HepG2 (cell line): Measurements from ENCODE around the gene CBFA2T2. TPM values are rescaled to one million over a fixed set of nuclear protein-coding genes. Genes with fewer than 3 reads are reported as not detected.

Source experiments
- ATAC-seq: fragments of 200-7000 bp; cut with Tn5 transposase; 3 replicates; pipeline ENCODE4 v1.9.1; 2020; ENCODE audit warnings: mild to moderate bottlenecking, moderate library complexity
- BruUV-seq: library from RNA; stranded (reverse); fragments of 400-500 nt; replicated peaks from 2 replicates; lab custom pipeline; 2021; lab: Mats Ljungman, UMichigan
- CTCF ChIA-PET: fragments of 300-600 bp; formaldehyde crosslinking; extraction: SDS; loops from one replicate; lab custom pipeline; 2021; ENCODE audit warnings: low total read pairs, inconsistent platforms, low intra/inter-chr PET ratio; lab: Yijun Ruan, JAX
- POLR2A ChIA-PET: fragments of 350-600 bp; sonication (Branson Sonifier 250); formaldehyde crosslinking; loops from one replicate; lab custom pipeline; 2020; ENCODE audit warnings: antibody characterized with exemption, inconsistent platforms; lab: Yijun Ruan, JAX
- DNase-seq: peaks from one replicate; pipeline ENCODE4 v3.0.0-alpha.2; 2015; ENCODE audit warnings: low spot score
- FAIRE-seq: peaks from 3 replicates; lab custom pipeline; 2011; peaks lifted over from hg19 to GRCh38; lab: Jason Lieb, UNC
- H2AFZ ChIP-seq: one replicate; pipeline ENCODE4 v1.6.1; 2011; ENCODE audit warnings: low read length, inconsistent platforms
- H3K27ac ChIP-seq: fragments of 300-600 bp; 3 replicates; pipeline ENCODE4 v1.8.0; 2011; ENCODE audit warnings: mixed run types, mild to moderate bottlenecking, mixed read lengths, low read length, inconsistent platforms; ENCODE audit not compliant: insufficient read depth; ENCODE audit errors: extremely low read length
- H3K27me3 ChIP-seq, 2 experiments: fragments of 200-600 bp in 1 of 2; 2 replicates in 1 of 2; 3 replicates in 1 of 2; pipeline versions ENCODE4 v1.6.0 to v1.8.0; 2011; ENCODE audit warnings: low read length in 2 of 2, mild to moderate bottlenecking in 2 of 2, moderate library complexity in 2 of 2, inconsistent platforms in 1 of 2; ENCODE audit not compliant: insufficient read depth in 2 of 2, control insufficient read depth in 1 of 2
- H3K36me3 ChIP-seq, 2 experiments: fragments of 200-600 bp in 1 of 2; replicated peaks in 1 of 2; 2 replicates in 1 of 2; 3 replicates in 1 of 2; pipeline versions ENCODE4 v1.5.1 to v1.8.0; 2011; ENCODE audit warnings: low read length in 2 of 2, inconsistent platforms in 1 of 2; ENCODE audit not compliant: insufficient read depth in 2 of 2, control insufficient read depth in 1 of 2
- H3K4me1 ChIP-seq: 2 replicates; pipeline ENCODE4 v1.5.1; 2012; ENCODE audit warnings: low read length, inconsistent platforms; ENCODE audit not compliant: insufficient read depth
- H3K4me2 ChIP-seq: 2 replicates; pipeline ENCODE4 v1.6.0; 2011; ENCODE audit warnings: low read depth, low read length, inconsistent platforms
- H3K4me3 ChIP-seq, 3 experiments: fragments of 200-600 bp in 1 of 3; sonication (generic), shearing (Covaris generic) in 1 of 3; replicated peaks in 1 of 3; 2 replicates each; pipeline ENCODE4 v1.5.1; 2011 to 2016; ENCODE audit warnings: low read length in 3 of 3, inconsistent platforms in 2 of 3, low read depth in 2 of 3, mild to moderate bottlenecking in 2 of 3, control low read depth in 1 of 3, mixed read lengths in 1 of 3; ENCODE audit not compliant: insufficient read depth in 1 of 3
- H3K79me2 ChIP-seq: one replicate; pipeline ENCODE4 v1.6.1; 2011; ENCODE audit warnings: low read length, inconsistent platforms; ENCODE audit not compliant: insufficient read depth
- H3K9ac ChIP-seq: 2 replicates; pipeline ENCODE4 v1.6.0; 2011; ENCODE audit warnings: mild to moderate bottlenecking, low read depth, low read length, inconsistent platforms; ENCODE audit not compliant: insufficient read depth
- H3K9me3 ChIP-seq: 2 replicates; pipeline ENCODE4 v1.5.1; 2012; ENCODE audit warnings: mild to moderate bottlenecking, low read length
- H4K20me1 ChIP-seq: 2 replicates; pipeline ENCODE4 v1.6.0; 2011; ENCODE audit warnings: inconsistent platforms, mild to moderate bottlenecking, low read length, moderate library complexity; ENCODE audit not compliant: insufficient read depth
- EZH2 ChIP-seq: conservative IDR thresholded peaks from 2 replicates; pipeline ENCODE4 v1.6.1; 2012; ENCODE audit warnings: mild to moderate bottlenecking, low read depth, low read length, moderate library complexity
- ISX ChIP-seq: sonication (generic); formaldehyde crosslinking; conservative IDR thresholded peaks from 2 replicates; pipeline ENCODE4 v1.5.0; 2020; ENCODE audit warnings: missing genetic modification reagents
- NCOA5 ChIP-seq: sonication (generic); formaldehyde crosslinking; IDR thresholded peaks from 2 replicates; pipeline ENCODE4 v1.4.0; 2020; ENCODE audit warnings: missing genetic modification reagents
- RBAK ChIP-seq: sonication (generic); formaldehyde crosslinking; IDR thresholded peaks from 2 replicates; pipeline ENCODE4 v1.5.1; 2020; ENCODE audit warnings: mild to moderate bottlenecking, missing genetic modification reagents
- RFXAP ChIP-seq: sonication (generic); formaldehyde crosslinking; IDR thresholded peaks from 2 replicates; pipeline ENCODE4 v1.4.0; 2020; ENCODE audit warnings: missing genetic modification reagents, borderline replicate concordance
- SIN3A ChIP-seq: IDR thresholded peaks from 2 replicates; pipeline ENCODE4 v1.6.1; 2011; ENCODE audit warnings: low read depth, mild to moderate bottlenecking, control low read depth, low read length, borderline replicate concordance
- THYN1 ChIP-seq: sonication (generic); formaldehyde crosslinking; IDR thresholded peaks from 2 replicates; pipeline ENCODE4 v1.8.1; 2023; ENCODE audit warnings: low read depth, mild to moderate bottlenecking, moderate library complexity, missing genetic modification reagents, borderline replicate concordance
- ZMYM4 ChIP-seq: sonication (generic); formaldehyde crosslinking; IDR thresholded peaks from 2 replicates; pipeline ENCODE4 v1.8.1; 2023; ENCODE audit warnings: mild to moderate bottlenecking, missing genetic modification reagents
- ZNF10 ChIP-seq: sonication (generic); formaldehyde crosslinking; IDR thresholded peaks from 2 replicates; pipeline ENCODE4 v1.4.0; 2020; ENCODE audit warnings: mild to moderate bottlenecking, low read depth, missing genetic modification reagents, borderline replicate concordance
- ZNF337 ChIP-seq: sonication (generic); formaldehyde crosslinking; IDR thresholded peaks from 2 replicates; pipeline ENCODE4 v1.5.1; 2020; ENCODE audit warnings: missing genetic modification reagents, low read depth, mild to moderate bottlenecking, borderline replicate concordance
- WGBS: methylation state at CpG from one replicate; pipeline ENCODE4 v1.1.6; 2017; ENCODE audit warnings: low lambda C conversion rate; 5-methylcytosine and 5-hydroxymethylcytosine counted together
- in situ Hi-C: cut with HindIII; loops from 2 replicates; pipeline ENCODE4 v1.10.0; 2017; ENCODE audit warnings: low pct_unique_long_range_greater_than_20kb; ENCODE audit not compliant: extremely low pct_ligation_motif_present
- intact Hi-C: fragments of 100-400 bp; cut with micrococcal nuclease; formaldehyde crosslinking; loops from one replicate; pipeline ENCODE4 v1.10.0; 2022; ENCODE audit not compliant: unreplicated experiment
- polyA plus RNA-seq, 8 experiments: library from polyadenylated mRNA; depleted of rRNA in 3 of 8; stranded (reverse) in 7 of 8; unstranded in 1 of 8; fragments of >200 nt; fragmentation: Illumina TruSeq in 4 of 8; extraction: Trizol in 4 of 8; gene quantifications; 2 replicates each; pipeline versions ENCODE4 v1.2.1 to v1.2.3, GENCODE V29; 2011 to 2016; ENCODE audit warnings: low read depth in 4 of 8, missing spikeins in 1 of 8, mixed read lengths in 1 of 8; ENCODE audit not compliant: insufficient read depth in 1 of 8
- total RNA-seq, 5 experiments: library from RNA; depleted of rRNA; stranded (reverse); fragments of >200 nt; fragmentation: Illumina TruSeq; extraction: Trizol; gene quantifications; 2 replicates each; pipeline ENCODE4 v1.2.3, GENCODE V29; 2016; ENCODE audit warnings: low read depth in 1 of 5
- TF ChIP-seq, protein P1 (sequence below): sonication (generic); formaldehyde crosslinking; IDR thresholded peaks from 2 replicates; pipeline ENCODE4 v1.9.0; 2021; ENCODE audit warnings: missing genetic modification reagents, borderline replicate concordance
- TF ChIP-seq, protein P2 (sequence below): sonication (generic); formaldehyde crosslinking; IDR thresholded peaks from 2 replicates; pipeline ENCODE4 v1.5.1; 2020; ENCODE audit warnings: mild to moderate bottlenecking, missing genetic modification reagents
- TF ChIP-seq, protein P3 (sequence below): IDR thresholded peaks from 2 replicates; pipeline ENCODE4 v1.6.1; 2012; ENCODE audit warnings: low read depth, low read length, improper control_type of control experiment
- TF ChIP-seq, protein P4 (sequence below): sonication (generic); formaldehyde crosslinking; IDR thresholded peaks from 2 replicates; pipeline ENCODE4 v1.5.0; 2020; ENCODE audit warnings: missing genetic modification reagents

CBFA2T2 gene
- total and polyA plus RNA-seq, 2 of the 13 experiments (the other 11 are each of a cell fraction or from before 2014, with no cell fraction given) = 6.3 to 21.2 TPM

DNA sequence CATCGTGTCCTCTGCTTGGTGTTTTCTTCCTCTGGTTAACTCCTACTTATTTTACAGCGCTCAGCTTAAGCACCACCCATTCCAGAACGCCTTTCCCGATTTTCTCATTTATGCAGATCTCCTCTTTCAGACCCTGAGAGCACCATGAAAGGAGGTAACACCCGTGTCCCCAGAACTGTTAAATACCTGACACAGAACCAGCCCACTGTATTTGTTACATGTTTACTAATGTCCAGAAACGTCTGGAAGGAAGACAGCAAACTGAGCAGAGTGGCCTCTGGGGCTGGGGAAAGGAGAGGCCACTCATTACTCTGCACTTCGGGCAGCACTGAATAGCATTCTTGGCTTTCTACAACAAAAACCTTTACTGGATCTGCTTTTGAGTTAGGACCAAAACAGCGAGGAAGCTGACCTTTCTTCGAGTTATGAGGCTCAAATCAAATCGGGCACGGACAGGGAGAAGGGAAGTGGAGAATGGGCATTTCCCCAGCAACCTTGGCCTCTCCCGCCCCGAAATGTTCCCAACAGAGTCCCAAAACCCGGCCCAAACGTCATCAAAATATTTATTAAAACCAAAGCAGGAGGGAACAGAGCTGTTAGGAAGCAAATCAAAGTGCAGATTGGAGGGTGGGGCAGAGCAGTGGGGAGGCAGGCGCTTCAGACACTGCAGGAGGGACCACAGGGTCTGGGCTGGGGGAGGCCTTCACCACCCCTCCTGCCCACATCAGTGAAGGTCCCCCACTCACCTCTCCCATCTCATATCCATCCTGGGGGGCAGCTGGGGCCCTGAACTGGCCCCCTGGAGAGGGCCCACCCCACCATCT, 185.5 kb downstream of the CBFA2T2 start:
- FAIRE-seq (peak; percentile 66), ATAC-seq (no peak), DNase-seq (no peak)
- in situ Hi-C loops = no loop called here
- 50% methylated on average over 16 of the region's 16 CpGs for WGBS
- Histone ChIP-seq H3K27me3 (peaks cover 0 to 3% of the 10 kb centered on the region in 2 experiments; a peak in 1 of 5 replicates), H3K4me3 (peak overlapping the region; percentile 81 to 96 (median 96)), H3K9ac (peak overlapping the region; percentile 81), H3K79me2 (peaks cover 24% of the 10 kb centered on the region), H3K9me3 (no peaks in the 10 kb centered on the region), H3K4me2 (peak overlapping the region; percentile 93), H3K27ac (peak overlapping the region; percentile 77), H3K4me1 (peaks cover 44% of the 10 kb centered on the region), H3K36me3 (peaks cover 12 to 46% of the 10 kb centered on the region in 2 experiments), H4K20me1 (0 out of 2 replicates have a peak, but pooled peaks cover 3% of the 10 kb centered on the region), H2AFZ (peak overlapping the region; percentile 75)
- ChIA-PET POLR2A (interaction anchor here (0.5 to 2.6 kb wide), 9 partner anchors 9 to 323 kb away, joined by 3 to 14 read pairs (median 5); partner anchors contain the start of genes ACTL10, SNTA1 and ZNF341), CTCF (no interaction called here)
- BruUV-seq = no TSS peak
- intact Hi-C loops = no loop called here
- TF ChIP-seq NCOA5 (CRISPR knock-in tag) (no peak), ISX (CRISPR knock-in tag) (no peak), ZNF337 (no peak), ZNF10 (CRISPR knock-in tag) (no peak), RFXAP (no peak), EZH2 (no peak), SIN3A (0 out of 2 replicates have a peak, but pooled peaks have one; percentile 12), RBAK (CRISPR knock-in tag) (0 out of 2 replicates have a peak, but pooled peaks have one; percentile 10), ZMYM4 (no peak), THYN1 (no peak)
- TF ChIP-seq, protein P1, sequence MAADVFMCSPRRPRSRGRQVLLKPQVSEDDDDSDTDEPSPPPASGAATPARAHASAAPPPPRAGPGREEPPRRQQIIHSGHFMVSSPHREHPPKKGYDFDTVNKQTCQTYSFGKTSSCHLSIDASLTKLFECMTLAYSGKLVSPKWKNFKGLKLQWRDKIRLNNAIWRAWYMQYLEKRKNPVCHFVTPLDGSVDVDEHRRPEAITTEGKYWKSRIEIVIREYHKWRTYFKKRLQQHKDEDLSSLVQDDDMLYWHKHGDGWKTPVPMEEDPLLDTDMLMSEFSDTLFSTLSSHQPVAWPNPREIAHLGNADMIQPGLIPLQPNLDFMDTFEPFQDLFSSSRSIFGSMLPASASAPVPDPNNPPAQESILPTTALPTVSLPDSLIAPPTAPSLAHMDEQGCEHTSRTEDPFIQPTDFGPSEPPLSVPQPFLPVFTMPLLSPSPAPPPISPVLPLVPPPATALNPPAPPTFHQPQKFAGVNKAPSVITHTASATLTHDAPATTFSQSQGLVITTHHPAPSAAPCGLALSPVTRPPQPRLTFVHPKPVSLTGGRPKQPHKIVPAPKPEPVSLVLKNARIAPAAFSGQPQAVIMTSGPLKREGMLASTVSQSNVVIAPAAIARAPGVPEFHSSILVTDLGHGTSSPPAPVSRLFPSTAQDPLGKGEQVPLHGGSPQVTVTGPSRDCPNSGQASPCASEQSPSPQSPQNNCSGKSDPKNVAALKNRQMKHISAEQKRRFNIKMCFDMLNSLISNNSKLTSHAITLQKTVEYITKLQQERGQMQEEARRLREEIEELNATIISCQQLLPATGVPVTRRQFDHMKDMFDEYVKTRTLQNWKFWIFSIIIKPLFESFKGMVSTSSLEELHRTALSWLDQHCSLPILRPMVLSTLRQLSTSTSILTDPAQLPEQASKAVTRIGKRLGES (CRISPR knock-in tag) = no peak
- TF ChIP-seq, protein P2, sequence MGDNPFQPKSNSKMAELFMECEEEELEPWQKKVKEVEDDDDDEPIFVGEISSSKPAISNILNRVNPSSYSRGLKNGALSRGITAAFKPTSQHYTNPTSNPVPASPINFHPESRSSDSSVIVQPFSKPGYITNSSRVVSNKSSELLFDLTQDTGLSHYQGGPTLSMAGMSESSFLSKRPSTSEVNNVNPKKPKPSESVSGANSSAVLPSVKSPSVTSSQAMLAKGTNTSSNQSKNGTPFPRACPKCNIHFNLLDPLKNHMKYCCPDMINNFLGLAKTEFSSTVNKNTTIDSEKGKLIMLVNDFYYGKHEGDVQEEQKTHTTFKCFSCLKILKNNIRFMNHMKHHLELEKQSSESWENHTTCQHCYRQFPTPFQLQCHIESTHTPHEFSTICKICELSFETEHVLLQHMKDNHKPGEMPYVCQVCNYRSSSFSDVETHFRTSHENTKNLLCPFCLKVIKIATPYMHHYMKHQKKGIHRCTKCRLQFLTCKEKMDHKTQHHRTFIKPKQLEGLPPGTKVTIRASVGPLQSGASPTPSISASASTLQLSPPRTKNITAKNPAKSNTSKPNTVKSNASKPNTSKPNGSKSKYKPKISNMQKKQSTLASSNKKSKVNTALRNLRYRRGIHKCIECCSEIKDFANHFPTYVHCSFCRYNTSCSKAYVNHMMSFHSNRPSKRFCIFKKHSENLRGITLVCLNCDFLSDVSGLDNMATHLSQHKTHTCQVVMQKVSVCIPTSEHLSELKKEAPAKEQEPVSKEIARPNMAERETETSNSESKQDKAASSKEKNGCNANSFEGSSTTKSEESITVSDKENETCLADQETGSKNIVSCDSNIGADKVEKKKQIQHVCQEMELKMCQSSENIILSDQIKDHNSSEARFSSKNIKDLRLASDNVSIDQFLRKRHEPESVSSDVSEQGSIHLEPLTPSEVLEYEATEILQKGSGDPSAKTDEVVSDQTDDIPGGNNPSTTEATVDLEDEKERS (CRISPR knock-in tag) = no peak
- TF ChIP-seq, protein P3, sequence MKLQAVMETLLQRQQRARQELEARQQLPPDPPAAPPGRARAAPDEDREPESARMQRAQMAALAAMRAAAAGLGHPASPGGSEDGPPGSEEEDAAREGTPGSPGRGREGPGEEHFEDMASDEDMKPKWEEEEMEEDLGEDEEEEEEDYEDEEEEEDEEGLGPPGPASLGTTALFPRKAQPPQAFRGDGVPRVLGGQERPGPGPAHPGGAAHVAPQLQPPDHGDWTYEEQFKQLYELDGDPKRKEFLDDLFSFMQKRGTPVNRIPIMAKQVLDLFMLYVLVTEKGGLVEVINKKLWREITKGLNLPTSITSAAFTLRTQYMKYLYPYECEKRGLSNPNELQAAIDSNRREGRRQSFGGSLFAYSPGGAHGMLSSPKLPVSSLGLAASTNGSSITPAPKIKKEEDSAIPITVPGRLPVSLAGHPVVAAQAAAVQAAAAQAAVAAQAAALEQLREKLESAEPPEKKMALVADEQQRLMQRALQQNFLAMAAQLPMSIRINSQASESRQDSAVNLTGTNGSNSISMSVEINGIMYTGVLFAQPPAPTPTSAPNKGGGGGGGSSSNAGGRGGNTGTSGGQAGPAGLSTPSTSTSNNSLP = no peak
- TF ChIP-seq, protein P4, sequence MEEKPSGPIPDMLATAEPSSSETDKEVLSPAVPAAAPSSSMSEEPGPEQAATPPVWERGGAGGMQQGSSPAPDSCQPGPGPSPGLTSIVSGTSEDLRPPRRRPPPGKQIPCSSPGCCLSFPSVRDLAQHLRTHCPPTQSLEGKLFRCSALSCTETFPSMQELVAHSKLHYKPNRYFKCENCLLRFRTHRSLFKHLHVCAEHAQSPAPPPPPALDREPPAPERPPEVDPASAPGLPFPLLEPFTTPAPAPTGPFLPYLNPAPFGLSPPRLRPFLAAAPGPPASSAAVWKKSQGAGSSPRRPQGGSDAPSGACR (CRISPR knock-in tag) = no peak
